Measurements from ENCODE around the gene RIMOC1.

DNA sequence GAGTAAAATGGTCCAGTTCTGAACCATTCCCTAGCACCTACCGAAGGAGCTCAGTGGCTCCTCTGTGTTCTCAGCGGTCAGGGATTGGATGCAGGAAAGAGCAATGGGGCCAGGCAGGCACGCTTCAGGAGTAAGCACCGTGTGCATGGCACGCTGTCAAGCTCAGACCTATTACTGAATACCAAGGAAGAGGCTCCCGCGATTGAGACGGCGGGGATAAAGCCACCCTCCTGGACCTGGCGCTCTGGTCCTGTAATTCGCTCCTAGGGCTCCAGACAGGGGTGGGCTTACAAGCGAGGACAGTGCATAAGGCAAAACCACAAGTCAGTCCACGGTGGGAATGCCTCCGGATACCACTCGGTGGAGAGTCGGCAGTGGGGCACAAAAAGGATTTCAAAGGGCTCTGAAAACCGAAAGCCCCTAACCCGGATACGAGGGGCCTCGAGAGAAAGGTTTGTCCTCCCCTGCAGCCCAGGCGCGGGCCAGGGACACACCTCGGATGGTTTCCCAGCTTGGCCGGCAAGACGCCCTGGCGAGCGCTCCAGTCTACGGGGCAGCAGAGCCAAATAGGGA, 34.9 kb upstream of the RIMOC1 start:
- TF ChIP-seq, protein P1, sequence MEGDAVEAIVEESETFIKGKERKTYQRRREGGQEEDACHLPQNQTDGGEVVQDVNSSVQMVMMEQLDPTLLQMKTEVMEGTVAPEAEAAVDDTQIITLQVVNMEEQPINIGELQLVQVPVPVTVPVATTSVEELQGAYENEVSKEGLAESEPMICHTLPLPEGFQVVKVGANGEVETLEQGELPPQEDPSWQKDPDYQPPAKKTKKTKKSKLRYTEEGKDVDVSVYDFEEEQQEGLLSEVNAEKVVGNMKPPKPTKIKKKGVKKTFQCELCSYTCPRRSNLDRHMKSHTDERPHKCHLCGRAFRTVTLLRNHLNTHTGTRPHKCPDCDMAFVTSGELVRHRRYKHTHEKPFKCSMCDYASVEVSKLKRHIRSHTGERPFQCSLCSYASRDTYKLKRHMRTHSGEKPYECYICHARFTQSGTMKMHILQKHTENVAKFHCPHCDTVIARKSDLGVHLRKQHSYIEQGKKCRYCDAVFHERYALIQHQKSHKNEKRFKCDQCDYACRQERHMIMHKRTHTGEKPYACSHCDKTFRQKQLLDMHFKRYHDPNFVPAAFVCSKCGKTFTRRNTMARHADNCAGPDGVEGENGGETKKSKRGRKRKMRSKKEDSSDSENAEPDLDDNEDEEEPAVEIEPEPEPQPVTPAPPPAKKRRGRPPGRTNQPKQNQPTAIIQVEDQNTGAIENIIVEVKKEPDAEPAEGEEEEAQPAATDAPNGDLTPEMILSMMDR (IDR thresholded peaks at IDR 0.05; ENCODE audit: insufficient read depth, low read length, poor library complexity, severe bottlenecking): no peak
- no peak for TF ChIP-seq EZH2phosphoT487 (conservative IDR thresholded peaks at IDR 0.05; ENCODE audit: low read length)

All from SU-DHL-6 (cell line).